ENCODE measurements around the gene ZBTB44.

DNA sequence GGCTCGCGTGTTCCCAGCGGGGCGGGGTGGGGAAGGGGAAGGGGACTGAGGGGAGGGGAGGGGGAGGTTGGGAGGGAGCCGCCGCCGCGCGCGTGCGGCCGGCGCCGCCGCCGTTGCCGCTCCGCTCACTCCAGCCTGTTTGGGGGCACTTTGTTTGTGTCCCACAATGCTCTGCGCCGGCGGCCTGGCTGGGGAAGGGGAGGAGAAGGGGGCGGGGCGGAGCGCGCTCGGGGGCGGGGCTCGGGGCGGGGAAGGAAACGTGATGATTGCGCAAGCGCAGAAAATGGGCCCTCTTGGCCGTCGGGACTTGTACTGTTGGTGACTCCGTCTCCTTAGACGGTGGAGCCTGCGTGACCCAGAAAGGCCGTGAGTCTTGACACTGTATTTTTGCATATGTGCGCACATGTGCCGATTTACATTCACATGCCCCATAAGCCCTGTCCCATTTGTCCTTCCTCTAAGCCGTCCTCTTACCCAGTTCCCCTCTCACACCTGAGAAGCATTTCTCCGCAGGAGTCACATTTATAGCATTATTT is at the start of gene ZBTB44:
- TF ChIP-seq, protein P1, sequence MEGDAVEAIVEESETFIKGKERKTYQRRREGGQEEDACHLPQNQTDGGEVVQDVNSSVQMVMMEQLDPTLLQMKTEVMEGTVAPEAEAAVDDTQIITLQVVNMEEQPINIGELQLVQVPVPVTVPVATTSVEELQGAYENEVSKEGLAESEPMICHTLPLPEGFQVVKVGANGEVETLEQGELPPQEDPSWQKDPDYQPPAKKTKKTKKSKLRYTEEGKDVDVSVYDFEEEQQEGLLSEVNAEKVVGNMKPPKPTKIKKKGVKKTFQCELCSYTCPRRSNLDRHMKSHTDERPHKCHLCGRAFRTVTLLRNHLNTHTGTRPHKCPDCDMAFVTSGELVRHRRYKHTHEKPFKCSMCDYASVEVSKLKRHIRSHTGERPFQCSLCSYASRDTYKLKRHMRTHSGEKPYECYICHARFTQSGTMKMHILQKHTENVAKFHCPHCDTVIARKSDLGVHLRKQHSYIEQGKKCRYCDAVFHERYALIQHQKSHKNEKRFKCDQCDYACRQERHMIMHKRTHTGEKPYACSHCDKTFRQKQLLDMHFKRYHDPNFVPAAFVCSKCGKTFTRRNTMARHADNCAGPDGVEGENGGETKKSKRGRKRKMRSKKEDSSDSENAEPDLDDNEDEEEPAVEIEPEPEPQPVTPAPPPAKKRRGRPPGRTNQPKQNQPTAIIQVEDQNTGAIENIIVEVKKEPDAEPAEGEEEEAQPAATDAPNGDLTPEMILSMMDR (IDR thresholded peaks at IDR 0.05) = no peak
- no peak for TF ChIP-seq POLR2A (IDR thresholded peaks at IDR 0.05)
